Smooth muscle cell of the umbilical artery (primary cell): ENCODE results near the gene RYR3. TPM values are rescaled to one million over a fixed set of nuclear protein-coding genes. Genes with fewer than 3 reads are reported as not detected.

Experiments
- total RNA-seq: library from RNA; depleted of rRNA; stranded (reverse); fragments of >200 nt; gene quantifications from 2 replicates; pipeline ENCODE4 v1.2.3, GENCODE V29; 2014

Gene RYR3
- 0.42 TPM in 1 of 2 replicates, not detected in the other for total RNA-seq

GRCh38 chr15:33310481-33311311, at the start of gene RYR3:
Gene RYR3, plus strand, starts transcription at chr15:33310967. Its CDS starts 79 bp downstream, at chr15:33311046.

Other genes with a start within 250 kb of the RYR3 start
- under 0.01 and 0.88 TPM in 2 replicates for gene FMN1, start 116.3 kb upstream of the RYR3 start, total RNA-seq